Ovary (tissue), 9 donors: ENCODE data around the gene MED26. TPM values are rescaled to one million over a fixed set of nuclear protein-coding genes. Genes with fewer than 3 reads are reported as not detected.

Experiments used
- DNase-seq, 5 donors: peaks; one replicate each; pipeline ENCODE4 v3.0.0-alpha.2; 2019 to 2020
- H3K27ac ChIP-seq, 2 donors: fragments of 200-600 bp; one replicate each; pipeline versions ENCODE4 v1.5.1 to v1.8.0; 2019 to 2022
- H3K27me3 ChIP-seq: fragments of 200-600 bp; one replicate; pipeline ENCODE4 v1.8.0; 2022
- H3K36me3 ChIP-seq: fragments of 200-600 bp; sonication (generic); one replicate; pipeline ENCODE4 v1.5.1; 2019
- H3K4me1 ChIP-seq: one replicate; pipeline ENCODE4 v1.8.1; 2013; ENCODE audit warnings: mild to moderate bottlenecking, moderate library complexity; ENCODE audit not compliant: insufficient read depth
- H3K4me3 ChIP-seq: fragments of 200-600 bp; sonication (generic); one replicate; pipeline ENCODE4 v1.5.1; 2017
- H3K9me3 ChIP-seq, 2 donors: fragments of 200-600 bp in 1 of 2; sonication (generic) in 1 of 2; one replicate each; pipeline versions ENCODE4 v1.5.1 to v1.8.1; 2013 to 2019; ENCODE audit warnings: mild to moderate bottlenecking in 1 of 2, moderate library complexity in 1 of 2
- CTCF ChIP-seq, 3 donors: fragments of 450-650 bp in 2 of 3; fragments of 200-600 bp in 1 of 3; IDR thresholded peaks; one replicate each; pipeline versions ENCODE4 v1.5.1 to v1.8.0; 2016 to 2022; ENCODE audit warnings: antibody characterized with exemption in 3 of 3, mild to moderate bottlenecking in 1 of 3
- EP300 ChIP-seq: sonication (generic); formaldehyde crosslinking; IDR thresholded peaks from one replicate; pipeline ENCODE4 v1.6.1; 2017; ENCODE audit warnings: antibody characterized with exemption
- POLR2A ChIP-seq: fragments of 450-650 bp; IDR thresholded peaks from one replicate; pipeline ENCODE4 v1.6.1; 2017; ENCODE audit warnings: antibody characterized with exemption, mild to moderate bottlenecking, moderate library complexity
- WGBS, 3 donors: extraction: QIAGEN DNeasy Blood & Tissue Kit in 1 of 3; methylation state at CpG; one replicate each; pipeline versions ENCODE4 v1.1.5 to v1.1.7; 2013 to 2017; 5-methylcytosine and 5-hydroxymethylcytosine counted together
- intact Hi-C, 4 donors: fragments of 100-400 bp; cut with DNase I; formaldehyde crosslinking; loops; one replicate each; pipeline versions ENCODE4 v1.11.0 to v1.15.1; 2022 to 2023
- polyA plus RNA-seq, 2 donors: library from polyadenylated mRNA; stranded (reverse); fragments of 200-250 nt in 1 of 2; fragments of 350-450 nt in 1 of 2; fragmentation: Illumina TruSeq in 1 of 2; extraction: RNeasy Lipid Tissue Mini Kit (QIAGEN cat#74804) in 1 of 2; gene quantifications; one replicate each; pipeline ENCODE4 v1.2.3, GENCODE V29; 2013 to 2014
- total RNA-seq, 7 donors: library from RNA; depleted of rRNA in 2 of 7; stranded (reverse); fragments of >200 nt in 2 of 7; fragmentation: NEBNext Ultra II Directional in 3 of 7; extraction: Animal tissue kit (Norgen Biotek cat#: 25700) in 3 of 7; gene quantifications; one replicate each; pipeline versions ENCODE4 v1.1.0 to v1.2.4, GENCODE V29; 2016 to 2023
- donor health status: DM: no; HTN: no; CAD: no; lungs with moderate emphysema.
- donor health status: DM: no; HTN: no; CAD: no.
- donor health status: Bipolar disorder and iron deficiency.
- donor health status: DM: yes; HTN: yes; CAD: no.
- donor health status: DM: no; HTN: no; CAD: no.
- donor health status: DM: yes; HTN: yes; CAD: no.

Gene MED26
- total and polyA plus RNA-seq, 9 donors = 3.0 to 13.2 (median 10.8) TPM

- TF ChIP-seq EP300 (no peak), CTCF (IDR thresholded peaks at IDR 0.05) (no peak), POLR2A (no peak)
- Histone ChIP-seq H3K4me3 (no peak overlapping the region), H3K36me3 (no peaks in the 10 kb centered on the region), H3K27me3 (no peaks in the 10 kb centered on the region), H3K9me3 (no peaks in the 10 kb centered on the region), H3K27ac (no peak overlapping the region), H3K4me1 (peaks cover 23% of the 10 kb centered on the region)
- 80 to 90% (median 84%) methylated on average over 9 of the region's 9 CpGs for WGBS, 3 donors
- intact Hi-C loops = no loop called here
- DNase-seq = no peak
Observed at GRCh38 chr19:16590876-16591802, 36.9 kb downstream of the MED26 start.

GRCh38 chr19:16589917-16590316, 38.1 kb downstream of the MED26 start:
- TF ChIP-seq CTCF (IDR thresholded peaks at IDR 0.05) (no peak), EP300 (no peak), POLR2A (no peak)
- Histone ChIP-seq H3K36me3 (no peaks in the 10 kb centered on the region), H3K27me3 (no peaks in the 10 kb centered on the region), H3K9me3 (no peaks in the 10 kb centered on the region), H3K27ac (no peak overlapping the region), H3K4me3 (no peak overlapping the region), H3K4me1 (peaks cover 23% of the 10 kb centered on the region)
- intact Hi-C loops = loop anchor here in 1 of 4 donors (5.0 kb wide), 1 partner anchor 32 kb away; no protein-coding TSS in a partner anchor
- WGBS, 3 donors = 77 to 86% (median 84%) methylated on average over 3 of the region's 3 CpGs
- DNase-seq = no peak

DNA sequence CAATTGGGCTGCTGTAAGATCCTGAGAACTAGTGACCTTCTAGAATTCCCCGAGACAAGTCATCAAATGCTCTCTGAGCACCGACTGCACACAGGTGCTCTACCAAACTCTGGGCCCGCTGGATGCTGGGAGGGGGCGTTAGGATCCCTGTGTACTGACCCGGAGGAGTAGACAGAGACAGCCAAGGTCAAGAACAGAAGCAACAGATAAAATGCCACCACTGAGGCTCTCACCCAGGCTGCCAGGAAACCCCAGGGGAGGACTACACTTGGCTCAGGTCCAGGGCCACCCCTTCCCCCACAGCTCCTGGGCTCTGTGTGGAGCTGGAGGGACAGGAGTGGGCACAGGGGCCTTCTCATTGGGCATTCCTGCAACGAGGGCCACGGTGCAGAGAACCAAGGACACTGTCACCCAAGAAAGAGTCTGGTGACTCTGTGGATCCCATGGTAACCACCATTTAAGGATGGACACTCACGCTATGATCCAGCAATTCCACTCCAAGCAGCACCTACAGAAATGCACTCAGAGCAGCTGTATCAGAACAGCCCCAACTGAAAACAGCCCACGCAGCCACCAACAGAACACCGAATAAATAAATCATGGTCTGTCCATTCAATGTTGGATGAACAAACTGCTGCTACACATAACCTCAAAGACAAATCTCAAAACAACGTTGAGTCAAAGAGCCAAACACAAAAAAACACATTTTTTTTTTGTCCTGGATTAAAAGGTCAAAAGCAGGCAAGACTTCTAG, 39.0 kb downstream of the MED26 start:
- Histone ChIP-seq H3K9me3 (no peaks in the 10 kb centered on the region), H3K27me3 (no peaks in the 10 kb centered on the region), H3K4me1 (peaks cover 23% of the 10 kb centered on the region), H3K27ac (no peak overlapping the region), H3K4me3 (no peak overlapping the region), H3K36me3 (no peaks in the 10 kb centered on the region)
- 24 to 52% (median 28%) methylated on average over 11 of the region's 11 CpGs for WGBS, 3 donors
- DNase-seq = no peak
- TF ChIP-seq POLR2A = no peak
- no peak for TF ChIP-seq EP300
- TF ChIP-seq CTCF (IDR thresholded peaks at IDR 0.05) = no peak
- intact Hi-C loops = loop anchor here in 2 of 4 donors (1.0 to 5.0 kb wide), 2 partner anchors 33 to 184 kb away; no protein-coding TSS in a partner anchor
